Lower lobe of right lung (tissue), 2 donors: ENCODE results near the gene MRNIP. TPM values are rescaled to one million over a fixed set of nuclear protein-coding genes. Genes with fewer than 3 reads are reported as not detected.
A peak's percentile ranks its signal among the peaks of the same experiment; 100 is the strongest.

Source experiments
- ATAC-seq, 2 donors: fragments of 200-7000 bp; cut with Tn5 transposase; one replicate each; pipeline ENCODE4 v1.9.1; 2020 to 2022; ENCODE audit warnings: mild to moderate bottlenecking in 2 of 2, moderate library complexity in 2 of 2
- DNase-seq: peaks from one replicate; pipeline ENCODE4 v3.0.0-alpha.2; 2020
- H3K27ac ChIP-seq: fragments of 200-600 bp; one replicate; pipeline ENCODE4 v1.8.0; 2022
- H3K27me3 ChIP-seq: fragments of 200-600 bp; one replicate; pipeline ENCODE4 v1.8.0; 2022; ENCODE audit warnings: low read depth
- H3K36me3 ChIP-seq: fragments of 200-600 bp; one replicate; pipeline ENCODE4 v1.8.0; 2022; ENCODE audit warnings: mild to moderate bottlenecking
- H3K4me1 ChIP-seq: fragments of 200-600 bp; one replicate; pipeline ENCODE4 v1.8.0; 2022
- H3K4me3 ChIP-seq: fragments of 200-600 bp; one replicate; pipeline ENCODE4 v1.8.0; 2022; ENCODE audit warnings: mild to moderate bottlenecking
- H3K9me3 ChIP-seq: fragments of 200-600 bp; one replicate; pipeline ENCODE4 v1.8.0; 2022
- CTCF ChIP-seq: fragments of 200-600 bp; IDR thresholded peaks from one replicate; pipeline ENCODE4 v1.8.0; 2022; ENCODE audit warnings: antibody characterized with exemption, mild to moderate bottlenecking
- intact Hi-C: fragments of 100-400 bp; cut with DNase I; formaldehyde crosslinking; loops from one replicate; pipeline ENCODE4 v1.11.0; 2022
- total RNA-seq: library from RNA; stranded (reverse); fragmentation: NEBNext Ultra II Directional; extraction: Animal tissue kit (Norgen Biotek cat#: 25700); gene quantifications from one replicate; pipeline ENCODE4 v1.2.1, GENCODE V29; 2021
- donor health status: DM: no; HTN: yes; CAD: no; lungs with severe emphysema.

Gene MRNIP
- total RNA-seq, 1 donor from 2014 or later: 25.0 TPM

GRCh38 chr5:179900711-179901110 is 42.1 kb upstream of the MRNIP start:
- DNase-seq (no peak), ATAC-seq (no peak)
- Histone ChIP-seq H3K27ac (no peak overlapping the region), H3K9me3 (no peaks in the 10 kb centered on the region), H3K36me3 (peaks cover 89% of the 10 kb centered on the region), H3K4me1 (peaks cover 9% of the 10 kb centered on the region), H3K4me3 (no peak overlapping the region), H3K27me3 (no peaks in the 10 kb centered on the region)
- TF ChIP-seq CTCF: no peak
- intact Hi-C loops: no loop called here

- TF ChIP-seq CTCF: no peak
- Histone ChIP-seq H3K27me3 (no peaks in the 10 kb centered on the region), H3K4me3 (no peak overlapping the region), H3K36me3 (peaks cover 94% of the 10 kb centered on the region), H3K27ac (no peak overlapping the region), H3K4me1 (peaks cover 4% of the 10 kb centered on the region), H3K9me3 (no peaks in the 10 kb centered on the region)
- no peak for ATAC-seq
- DNase-seq: no peak
- intact Hi-C loops: no loop called here
These were observed 41.6 kb upstream of the MRNIP start for GRCh38 chr5:179900206-179900605.

GRCh38 chr5:179895861-179896260 is 37.2 kb upstream of the MRNIP start:
- no peak for DNase-seq
- no peak for TF ChIP-seq CTCF
- intact Hi-C loops: no loop called here
- no peaks in the 10 kb centered on the region for H3K27me3 ChIP-seq
- H3K9me3 ChIP-seq: no peaks in the 10 kb centered on the region
- H3K27ac ChIP-seq: no peak overlapping the region
- ATAC-seq: no peak
- H3K4me1 ChIP-seq: no peaks in the 10 kb centered on the region
- peaks cover 100% of the 10 kb centered on the region for H3K36me3 ChIP-seq
- H3K4me3 ChIP-seq: no peak overlapping the region

GRCh38 chr5:179893958-179894895 is 35.6 kb upstream of the MRNIP start:
- peak in 1 of 2 donors; percentile 18 for ATAC-seq
- no peak for TF ChIP-seq CTCF
- H3K9me3 ChIP-seq: no peaks in the 10 kb centered on the region
- no peak for DNase-seq
- intact Hi-C loops: no loop called here
- H3K27ac ChIP-seq: no peak overlapping the region
- peaks cover 100% of the 10 kb centered on the region for H3K36me3 ChIP-seq
- H3K4me1 ChIP-seq: no peaks in the 10 kb centered on the region
- H3K27me3 ChIP-seq: no peaks in the 10 kb centered on the region
- H3K4me3 ChIP-seq: no peak overlapping the region

- Histone ChIP-seq H3K27me3 (no peaks in the 10 kb centered on the region), H3K9me3 (no peaks in the 10 kb centered on the region), H3K27ac (no peak overlapping the region), H3K4me3 (no peak overlapping the region), H3K4me1 (no peaks in the 10 kb centered on the region), H3K36me3 (peaks cover 100% of the 10 kb centered on the region)
- no peak for TF ChIP-seq CTCF
- ATAC-seq (peak in 1 of 2 donors; percentile 5), DNase-seq (no peak)
- intact Hi-C loops: no loop called here
These were observed 34.7 kb upstream of the MRNIP start for GRCh38 chr5:179893076-179893957.
